GM18519 (cell line): ENCODE results near the gene PDE4D.
"Not testable (repeated sequence)": the region's sequence is repeated elsewhere in the genome, so short reads cannot be mapped to it uniquely, and the experiment has no call there.

ENCODE experiments used
- ATAC-seq: cut with Tn5 transposase; IDR thresholded peaks from one replicate; pipeline ENCODE4 v1.9.1; 2021; ENCODE audit warnings: mild to moderate bottlenecking, moderate library complexity; ENCODE audit not compliant: unreplicated experiment, low FRiP score

PDE4D gene

DNA sequence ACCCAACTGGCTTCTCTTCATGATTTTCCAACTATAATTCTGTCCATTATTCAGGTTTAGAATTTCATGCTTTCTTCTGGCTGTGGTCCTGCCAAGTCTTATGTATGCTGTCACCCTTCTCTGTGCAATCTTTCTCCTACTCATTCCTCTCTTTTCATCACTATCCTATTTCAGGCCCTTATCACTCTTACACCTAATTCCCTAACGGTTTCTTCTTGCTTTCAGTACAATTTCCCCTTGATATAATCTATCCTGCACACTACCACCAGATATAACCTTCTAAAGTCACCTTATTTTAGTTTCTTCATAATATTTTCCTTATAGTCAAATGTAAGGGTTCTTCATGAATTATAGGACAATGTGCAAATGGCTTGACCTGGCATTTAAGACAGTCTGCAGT, 874.4 kb downstream of the PDE4D start:
- no peak for ATAC-seq

- no peak for ATAC-seq
Observed at GRCh38 chr5:59016925-59017324, 876.6 kb downstream of the PDE4D start.

- peak; percentile 46 for ATAC-seq
Observed at GRCh38 chr5:59008816-59009473, 884.6 kb downstream of the PDE4D start.

DNA sequence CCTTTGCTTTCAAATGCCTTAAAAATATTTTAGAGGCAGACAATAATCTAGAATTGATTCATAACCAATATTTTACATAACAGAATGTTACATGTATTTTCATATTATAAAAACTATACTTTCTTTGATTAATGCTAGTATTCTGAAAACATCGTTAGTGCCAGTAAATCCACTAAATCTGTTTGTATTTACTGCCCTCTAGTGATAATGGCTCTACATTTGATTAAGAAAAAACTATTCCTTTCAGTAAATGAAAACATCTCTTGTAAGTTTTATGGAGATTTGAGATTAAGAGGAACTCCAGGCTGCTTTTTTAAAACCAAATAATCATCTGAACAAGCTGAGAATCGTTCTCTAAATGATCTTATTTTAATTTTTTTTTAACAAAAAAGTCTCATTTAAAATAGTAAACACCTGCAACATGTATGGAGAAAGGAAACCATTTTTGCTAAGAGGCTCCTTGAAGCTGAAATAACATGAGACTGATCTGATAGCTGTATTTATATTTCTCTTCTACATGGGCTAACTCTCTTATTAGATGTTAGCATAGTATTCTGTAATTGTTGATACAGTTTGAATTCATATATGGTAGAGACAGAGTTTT, 886.0 kb downstream of the PDE4D start:
- ATAC-seq: no peak

DNA sequence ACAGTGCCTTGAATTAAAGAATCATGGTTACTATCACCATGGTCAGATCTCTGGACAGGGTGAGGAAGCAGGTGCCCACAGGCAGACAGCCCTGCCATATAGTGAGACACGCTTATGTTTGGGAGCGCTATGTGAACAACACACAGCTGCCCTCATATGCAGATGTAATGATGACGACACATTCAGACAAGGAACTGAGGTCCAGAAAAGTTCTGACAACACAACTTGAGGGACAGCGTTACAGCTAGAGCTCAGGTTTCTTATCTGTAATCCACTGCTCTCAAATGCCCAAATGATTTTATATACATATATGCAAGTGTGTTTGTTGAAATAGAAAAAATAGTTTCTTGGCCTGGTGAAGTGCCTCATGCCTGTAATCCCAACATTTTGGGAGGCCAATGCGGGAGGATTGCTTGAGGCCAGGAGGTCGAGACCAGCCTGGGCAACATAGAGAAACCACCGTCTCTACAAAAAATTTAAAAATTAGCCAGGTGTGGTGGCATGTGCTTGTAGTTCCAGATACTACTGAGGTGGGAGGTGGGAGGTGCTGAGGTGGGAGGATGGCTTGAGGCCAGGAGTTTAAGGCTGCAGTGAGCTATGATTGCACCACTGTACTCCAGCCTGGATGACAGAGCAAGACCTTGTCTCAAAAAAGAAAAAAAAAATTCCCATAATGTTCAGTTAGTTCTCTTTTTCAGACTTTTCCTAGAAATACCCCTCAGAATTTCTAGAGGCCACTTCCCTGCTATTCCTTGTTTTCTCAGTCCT, 887.4 kb downstream of the PDE4D start:
- ATAC-seq: no peak

DNA sequence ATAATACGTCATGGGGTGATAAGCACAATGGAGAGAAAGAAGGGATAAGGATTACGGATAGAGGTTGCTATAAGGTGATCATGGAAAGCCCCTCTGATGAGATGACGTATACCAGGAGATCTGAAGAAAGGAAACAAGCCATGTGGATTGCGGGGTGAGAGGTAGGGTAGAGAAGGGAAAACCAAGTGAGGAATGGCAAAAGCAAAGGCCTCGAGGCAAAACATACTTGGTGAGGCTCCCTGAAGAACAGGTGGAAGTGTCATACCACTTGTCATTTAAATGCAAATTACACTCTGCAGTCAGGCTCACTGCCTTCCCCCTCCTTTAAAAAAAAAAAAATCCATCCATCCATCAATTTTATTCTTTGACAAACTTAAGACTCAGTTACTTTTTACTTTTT, 889.9 kb downstream of the PDE4D start:
- no peak for ATAC-seq

GRCh38 chr5:59003124-59003523, 890.4 kb downstream of the PDE4D start:
- ATAC-seq: no peak

DNA sequence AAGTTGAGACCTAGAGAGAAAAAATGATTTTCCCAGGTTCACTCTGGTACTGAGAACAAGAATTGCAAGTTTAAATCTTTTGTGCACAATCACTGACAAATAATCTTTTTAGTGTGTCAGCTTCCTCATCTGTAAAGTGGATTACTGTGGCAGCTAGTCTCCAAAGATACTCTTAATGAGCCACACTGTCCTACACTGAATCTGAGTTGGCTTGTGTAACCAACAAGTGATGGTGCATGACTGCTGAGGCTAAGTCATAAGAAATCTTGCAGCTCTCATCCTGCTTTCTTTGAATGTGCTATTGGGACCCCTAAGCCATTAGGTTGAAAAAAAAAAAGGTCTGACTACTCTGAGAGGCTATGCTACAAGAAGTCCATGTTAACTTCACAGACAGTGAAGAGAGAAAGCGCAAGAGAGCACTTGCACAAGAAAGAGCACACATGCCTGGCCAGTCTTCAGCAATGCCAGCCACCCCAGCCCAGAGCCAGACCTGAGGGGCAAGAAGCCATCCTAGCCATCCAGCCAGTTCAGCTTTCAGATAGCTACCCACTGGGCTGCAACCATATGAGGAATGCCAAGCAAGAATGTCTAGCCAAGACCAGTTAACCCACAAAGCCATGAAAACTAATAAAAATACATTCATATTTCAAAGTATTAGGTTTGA, 891.2 kb downstream of the PDE4D start:
- no peak for ATAC-seq

DNA sequence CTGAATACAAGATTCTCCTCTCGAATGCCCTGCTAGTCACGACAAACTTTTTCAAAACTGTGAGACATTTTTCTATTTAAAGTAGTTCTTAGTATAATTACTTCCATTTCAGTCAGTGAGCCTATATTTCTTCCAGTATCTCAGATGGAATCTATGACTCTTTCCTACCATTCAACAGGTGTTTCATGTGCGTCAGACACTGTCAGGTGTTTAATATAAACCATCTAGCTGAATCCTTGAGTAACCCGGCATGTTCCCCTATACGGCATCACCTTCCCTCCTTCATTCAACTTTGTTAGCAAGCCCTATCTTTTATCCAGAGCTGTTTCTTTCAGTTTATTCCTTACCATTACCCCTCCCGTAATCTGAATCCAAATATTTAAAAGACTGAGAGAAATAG, 891.8 kb downstream of the PDE4D start:
- ATAC-seq: no peak

- ATAC-seq: no peak
Observed at GRCh38 chr5:59001154-59001553, 892.4 kb downstream of the PDE4D start.

DNA sequence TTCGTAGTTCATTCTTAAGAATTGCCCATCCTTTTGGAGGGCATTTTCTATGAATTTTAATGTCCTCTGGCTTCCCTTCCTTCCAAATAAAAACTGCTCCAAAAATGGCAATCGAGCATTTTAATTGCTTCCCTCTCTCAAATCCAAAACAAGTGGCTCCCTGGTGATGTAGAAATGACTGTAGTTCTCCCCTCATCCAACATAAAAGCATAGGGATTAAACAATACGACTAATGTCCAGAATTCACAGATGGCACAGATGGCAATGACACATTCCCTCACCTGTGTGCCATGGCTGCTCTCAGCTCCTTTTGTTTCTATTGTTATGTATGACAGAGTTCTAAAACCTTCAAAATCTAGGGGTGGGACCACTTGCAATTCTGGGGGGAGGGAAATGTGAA, 893.3 kb downstream of the PDE4D start:
- no peak for ATAC-seq

DNA sequence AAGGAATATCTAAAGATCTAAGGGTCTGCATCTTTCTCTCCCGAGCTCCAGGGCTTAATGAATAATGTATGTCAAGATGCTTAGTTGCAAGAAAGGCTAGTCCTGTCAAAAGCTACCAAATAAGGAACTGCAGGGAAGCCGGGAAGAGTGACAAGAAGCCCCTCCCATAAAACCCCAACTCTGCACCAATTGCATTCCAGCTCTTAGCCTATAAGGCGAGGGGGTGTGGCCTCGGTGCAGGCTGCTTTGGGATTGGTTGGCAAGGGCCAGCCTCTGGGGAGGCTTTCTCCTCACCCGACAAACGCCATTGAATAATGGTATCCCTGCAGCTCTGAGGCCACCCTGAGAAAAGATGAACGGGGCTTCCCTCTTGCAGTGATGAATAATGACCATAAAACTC, 893.7 kb downstream of the PDE4D start:
- no peak for ATAC-seq

- ATAC-seq: no peak
Observed at GRCh38 chr5:58998544-58998943, 895.0 kb downstream of the PDE4D start.

DNA sequence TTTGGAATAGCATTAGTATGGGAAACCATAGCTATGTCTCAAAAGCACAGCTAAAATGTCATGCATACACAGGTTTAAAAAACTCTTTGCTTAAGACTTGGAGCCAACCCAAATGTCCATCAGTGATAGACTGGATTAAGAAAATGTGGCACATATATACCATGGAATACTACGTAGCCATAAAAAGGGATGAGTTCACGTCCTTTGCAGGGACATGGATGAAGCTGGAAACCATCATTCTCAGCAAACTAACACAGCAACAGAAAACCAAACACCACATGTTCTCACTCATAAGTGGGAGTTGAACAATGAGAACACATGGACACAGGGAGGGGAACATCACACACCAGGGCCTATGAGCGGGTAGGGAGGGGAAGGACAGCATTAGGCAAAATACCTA, 897.7 kb downstream of the PDE4D start:
- not testable (repeated sequence) for ATAC-seq

DNA sequence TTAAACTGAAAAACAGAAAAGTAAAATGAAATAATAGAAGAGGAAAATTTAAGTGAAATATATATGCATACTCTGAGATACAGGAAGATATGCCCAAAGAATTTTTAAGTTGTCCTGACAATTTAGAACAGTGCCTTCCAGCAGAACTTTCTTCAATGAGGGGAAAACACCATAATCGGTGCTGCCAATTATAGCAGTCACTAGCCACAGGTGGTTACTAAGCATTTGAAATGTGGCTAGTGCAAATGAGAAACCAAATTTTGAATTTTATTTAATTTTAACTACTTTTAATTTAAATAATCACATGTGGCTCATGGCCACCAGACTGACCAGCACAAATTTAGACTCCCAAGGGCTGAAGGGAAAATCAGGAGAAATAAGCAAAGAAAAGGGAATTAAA, 900.1 kb downstream of the PDE4D start:
- no peak for ATAC-seq

DNA sequence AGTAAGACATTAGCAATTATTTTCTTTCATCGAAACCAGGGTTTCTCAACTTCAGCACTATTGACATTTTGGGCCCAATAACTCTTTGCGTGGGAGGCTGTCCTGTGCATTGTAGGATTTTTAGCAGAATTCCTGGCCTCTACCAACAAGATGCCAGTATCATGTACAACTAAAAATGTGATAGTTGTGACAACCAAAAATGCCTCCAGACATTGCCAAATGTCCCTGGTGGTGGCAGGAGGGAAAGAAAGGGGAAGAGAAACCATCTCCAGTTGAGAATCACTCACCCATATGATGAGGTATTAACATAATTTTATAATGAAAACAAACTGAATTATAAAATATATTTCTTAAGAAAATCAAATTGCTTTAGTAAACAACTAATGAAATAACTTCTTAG, 904.6 kb downstream of the PDE4D start:
- ATAC-seq: no peak

- no peak for ATAC-seq
Observed at GRCh38 chr5:58987193-58987592, 906.3 kb downstream of the PDE4D start.

- ATAC-seq: no peak
Observed at GRCh38 chr5:58986281-58986680, 907.2 kb downstream of the PDE4D start.

DNA sequence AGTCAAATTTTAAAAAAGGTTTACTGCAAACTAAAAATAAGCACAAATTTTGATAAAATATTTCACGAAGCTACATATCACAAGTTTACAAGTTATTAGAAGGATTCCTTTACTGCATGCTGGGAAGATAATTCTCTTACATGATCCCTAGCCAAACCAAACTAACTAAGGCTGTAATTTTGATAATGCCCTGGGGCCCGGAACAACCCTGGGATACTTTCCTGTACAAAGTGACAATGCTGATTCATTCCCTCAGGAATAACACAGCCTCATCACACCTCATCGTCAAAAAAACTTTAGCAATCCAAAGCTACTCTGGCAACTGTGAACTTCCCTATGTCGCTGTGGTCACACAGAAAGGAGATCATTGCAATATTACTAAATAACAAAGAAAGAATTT, 907.8 kb downstream of the PDE4D start:
- ATAC-seq: no peak

DNA sequence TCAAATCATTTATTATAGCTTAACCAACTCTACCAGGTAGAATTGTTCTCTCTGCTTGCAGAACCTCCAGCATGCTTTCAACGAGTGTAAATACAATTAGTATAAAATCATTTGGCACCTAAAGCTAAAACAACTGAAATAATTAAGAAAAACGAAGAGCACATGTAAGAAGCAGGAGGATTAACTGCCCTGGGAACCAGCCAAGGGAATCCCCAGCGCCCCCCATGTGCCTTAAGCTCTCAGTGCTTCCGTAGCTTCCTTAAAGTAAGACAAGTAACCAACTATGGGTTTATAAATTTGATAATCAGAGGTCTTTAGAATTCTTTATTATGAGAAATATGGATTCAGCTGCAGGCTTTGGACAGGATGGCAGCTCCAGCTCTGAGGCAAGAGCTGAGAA, 908.2 kb downstream of the PDE4D start:
- no peak for ATAC-seq
